IPS-11a (cell line): ENCODE results near the gene OTOG.

Experiments
- H3K4me3 ChIP-seq: one replicate; pipeline ENCODE4 v1.5.1; 2013; ENCODE audit warnings: low read depth, low read length, control low read depth

OTOG gene, protein sequence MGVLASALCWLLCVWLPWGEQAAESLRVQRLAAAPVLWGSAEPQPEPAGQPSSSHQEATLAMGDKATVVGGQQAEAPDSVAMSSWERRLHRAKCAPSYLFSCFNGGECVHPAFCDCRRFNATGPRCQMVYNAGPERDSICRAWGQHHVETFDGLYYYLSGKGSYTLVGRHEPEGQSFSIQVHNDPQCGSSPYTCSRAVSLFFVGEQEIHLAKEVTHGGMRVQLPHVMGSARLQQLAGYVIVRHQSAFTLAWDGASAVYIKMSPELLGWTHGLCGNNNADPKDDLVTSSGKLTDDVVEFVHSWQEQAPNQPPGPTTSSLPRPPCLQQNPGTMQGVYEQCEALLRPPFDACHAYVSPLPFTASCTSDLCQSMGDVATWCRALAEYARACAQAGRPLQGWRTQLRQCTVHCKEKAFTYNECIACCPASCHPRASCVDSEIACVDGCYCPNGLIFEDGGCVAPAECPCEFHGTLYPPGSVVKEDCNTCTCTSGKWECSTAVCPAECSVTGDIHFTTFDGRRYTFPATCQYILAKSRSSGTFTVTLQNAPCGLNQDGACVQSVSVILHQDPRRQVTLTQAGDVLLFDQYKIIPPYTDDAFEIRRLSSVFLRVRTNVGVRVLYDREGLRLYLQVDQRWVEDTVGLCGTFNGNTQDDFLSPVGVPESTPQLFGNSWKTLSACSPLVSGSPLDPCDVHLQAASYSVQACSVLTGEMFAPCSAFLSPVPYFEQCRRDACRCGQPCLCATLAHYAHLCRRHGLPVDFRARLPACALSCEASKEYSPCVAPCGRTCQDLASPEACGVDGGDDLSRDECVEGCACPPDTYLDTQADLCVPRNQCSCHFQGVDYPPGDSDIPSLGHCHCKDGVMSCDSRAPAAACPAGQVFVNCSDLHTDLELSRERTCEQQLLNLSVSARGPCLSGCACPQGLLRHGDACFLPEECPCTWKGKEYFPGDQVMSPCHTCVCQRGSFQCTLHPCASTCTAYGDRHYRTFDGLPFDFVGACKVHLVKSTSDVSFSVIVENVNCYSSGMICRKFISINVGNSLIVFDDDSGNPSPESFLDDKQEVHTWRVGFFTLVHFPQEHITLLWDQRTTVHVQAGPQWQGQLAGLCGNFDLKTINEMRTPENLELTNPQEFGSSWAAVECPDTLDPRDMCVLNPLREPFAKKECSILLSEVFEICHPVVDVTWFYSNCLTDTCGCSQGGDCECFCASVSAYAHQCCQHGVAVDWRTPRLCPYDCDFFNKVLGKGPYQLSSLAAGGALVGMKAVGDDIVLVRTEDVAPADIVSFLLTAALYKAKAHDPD (N-terminal part only)

DNA sequence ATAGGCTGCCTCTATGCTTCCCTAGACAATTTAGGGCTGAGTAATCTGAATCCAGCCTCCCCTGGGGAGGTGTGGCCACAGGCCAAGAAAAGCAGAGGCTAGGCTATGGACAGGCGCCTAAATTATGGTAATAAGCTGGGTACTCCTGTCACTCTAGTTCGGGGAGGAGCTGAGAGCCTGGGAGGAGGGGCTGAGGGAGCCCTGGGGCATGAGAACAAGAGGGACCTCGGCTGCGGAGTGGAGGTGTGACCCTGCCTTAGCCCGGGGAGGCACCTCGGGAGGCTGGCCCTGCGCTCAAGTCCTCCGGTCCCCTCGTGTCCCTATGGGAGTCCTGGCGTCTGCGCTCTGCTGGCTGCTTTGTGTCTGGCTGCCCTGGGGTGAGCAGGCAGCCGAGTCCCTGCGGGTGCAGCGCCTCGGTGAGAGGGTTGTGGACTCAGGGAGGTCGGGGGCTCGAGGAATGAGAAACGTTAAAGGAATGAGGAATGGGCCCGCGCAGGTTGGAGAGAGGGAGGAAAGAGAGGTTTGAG, at the start of gene OTOG:
Gene OTOG (plus strand): TSS at position 209 of the 527 bp plus-strand sequence. CDS start 114 bp downstream, at position 323.
- H3K4me3 ChIP-seq = no peak within 1 kb of the TSS

DNA sequence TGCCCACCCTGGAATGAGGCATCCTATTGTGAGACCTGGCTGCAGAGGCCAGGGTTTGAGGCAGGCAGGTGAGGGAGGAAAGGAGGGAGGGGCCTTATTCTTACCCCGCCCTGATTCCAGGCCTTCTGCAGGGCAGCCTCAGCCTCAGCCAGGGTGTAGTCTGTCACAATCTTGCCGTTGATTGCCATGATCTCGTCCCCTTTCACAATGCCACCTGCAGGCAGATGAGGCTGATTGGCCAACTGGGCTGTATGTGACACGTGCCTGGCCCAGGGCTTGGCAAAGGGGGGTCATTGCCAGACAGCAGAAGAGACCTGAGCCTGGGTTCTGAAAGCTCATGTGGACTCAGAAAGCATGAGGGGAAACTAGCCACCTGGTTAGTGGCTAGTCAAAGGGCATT, 49.0 kb upstream of the OTOG start:
- no peak overlapping the region for H3K4me3 ChIP-seq

DNA sequence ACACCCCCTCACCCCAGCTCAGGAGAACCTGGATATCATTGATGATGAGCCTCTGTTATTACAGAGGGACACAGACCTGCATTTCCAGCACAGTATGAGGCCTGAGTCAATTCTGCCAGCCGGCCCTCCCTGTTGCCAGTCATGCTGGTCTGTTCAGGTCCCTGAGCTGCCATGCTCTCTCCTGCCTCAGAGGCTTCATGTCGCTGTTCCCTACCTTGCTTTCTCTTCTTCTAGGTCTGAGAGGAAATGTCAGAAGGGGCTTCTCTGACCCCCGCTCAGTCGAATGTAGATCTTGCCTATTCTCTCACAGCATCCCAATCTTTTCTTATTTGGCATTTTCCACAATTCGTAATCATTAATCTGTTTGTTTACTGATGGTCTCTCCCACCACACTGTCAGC, 48.6 kb upstream of the OTOG start:
- no peak overlapping the region for H3K4me3 ChIP-seq

DNA sequence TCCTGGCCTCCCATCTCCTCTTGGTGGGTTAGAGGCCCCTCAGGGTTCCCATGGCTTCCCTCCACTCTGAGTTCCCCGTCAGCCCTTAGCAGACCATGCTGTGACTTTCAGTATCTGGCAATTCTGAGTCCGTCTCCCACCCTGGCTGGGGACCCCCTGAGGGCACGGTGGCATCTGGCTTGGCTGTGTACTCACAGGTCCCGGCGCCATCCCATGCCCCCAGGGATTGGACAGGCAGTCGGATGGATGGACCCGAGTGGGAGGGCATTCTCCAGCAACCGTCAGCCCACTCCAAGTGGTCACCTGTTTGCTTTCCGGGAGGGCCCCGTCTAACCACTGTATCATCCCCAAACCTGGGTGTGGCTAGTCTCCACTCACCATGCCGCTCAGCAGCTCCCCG, 46.4 kb upstream of the OTOG start:
- H3K4me3 ChIP-seq = no peak overlapping the region

DNA sequence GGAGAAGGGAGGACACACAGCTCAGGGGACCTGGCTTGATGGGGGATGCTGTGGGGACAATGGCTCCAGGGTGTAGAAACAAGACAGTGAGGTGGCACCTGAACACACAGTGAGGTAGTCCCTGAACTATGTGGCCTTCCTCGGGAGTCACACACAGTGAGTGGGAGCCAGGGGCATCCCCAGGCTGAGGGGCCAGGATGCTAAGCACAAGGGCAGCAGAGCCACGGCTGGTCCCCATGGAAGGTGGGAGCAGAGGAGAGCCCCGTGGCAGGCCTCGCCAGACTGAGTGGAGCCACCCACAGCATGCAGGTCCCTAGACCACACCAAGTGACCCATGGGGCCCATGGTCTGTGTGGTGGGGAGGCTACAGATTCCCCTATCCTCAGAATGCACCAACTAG, 44.4 kb upstream of the OTOG start:
- H3K4me3 ChIP-seq = no peak overlapping the region

DNA sequence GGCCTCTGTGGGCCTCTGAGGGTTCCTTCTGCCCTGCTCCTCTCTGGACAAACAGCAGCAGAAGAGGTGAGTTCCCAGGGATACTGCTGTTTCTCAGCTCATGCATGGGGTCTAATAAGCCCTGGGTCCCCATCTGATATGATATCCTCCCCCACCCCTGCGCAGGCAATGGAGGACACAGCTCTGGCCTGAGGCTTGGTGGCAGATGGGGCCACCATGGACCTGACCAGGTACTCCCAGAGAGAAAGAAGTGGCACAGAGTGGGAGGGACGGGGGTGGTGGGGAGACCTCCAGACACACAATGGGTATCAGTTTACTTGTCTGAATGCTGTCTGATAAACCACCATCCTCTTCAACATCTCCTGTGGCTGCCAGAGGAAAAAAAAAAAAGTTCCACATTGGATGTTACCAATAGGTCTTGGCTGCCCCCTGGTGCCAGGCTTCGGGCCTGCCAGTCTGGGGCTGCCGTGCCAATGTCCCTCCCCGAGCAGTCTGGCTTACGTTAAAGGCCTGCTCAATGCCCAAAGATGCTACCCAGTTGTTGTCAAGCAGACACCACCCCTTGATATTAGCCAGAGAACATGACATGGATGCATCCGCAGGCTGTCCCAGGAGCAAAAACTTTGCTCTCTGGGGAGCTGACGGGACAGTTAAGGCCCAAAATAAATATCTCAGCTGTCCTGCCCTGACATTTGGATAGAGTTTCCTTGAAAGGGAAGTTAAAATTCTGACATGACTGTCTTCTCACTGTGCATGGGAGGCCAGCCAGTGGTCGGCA, 42.5 kb upstream of the OTOG start:
- H3K4me3 ChIP-seq = no peak overlapping the region

DNA sequence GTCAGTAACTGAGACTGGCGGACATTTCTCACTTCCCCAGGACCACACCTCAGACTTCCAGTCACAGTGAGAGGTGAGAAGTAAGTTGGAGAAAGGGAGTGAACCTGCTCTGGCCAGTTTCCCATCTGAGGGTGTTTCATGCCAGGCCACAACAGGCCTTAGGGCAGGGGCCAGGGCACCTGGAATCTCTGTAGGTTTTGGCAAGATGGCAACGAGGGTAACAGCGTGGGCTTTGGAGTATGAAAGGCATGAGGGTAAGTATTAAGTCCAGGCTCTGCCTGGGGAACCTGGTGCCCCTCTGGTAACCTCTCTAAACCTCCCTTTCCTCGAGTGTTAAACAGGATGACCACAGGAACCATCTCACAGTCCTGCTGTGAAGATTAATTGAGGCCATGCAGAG, 41.9 kb upstream of the OTOG start:
- no peak overlapping the region for H3K4me3 ChIP-seq

DNA sequence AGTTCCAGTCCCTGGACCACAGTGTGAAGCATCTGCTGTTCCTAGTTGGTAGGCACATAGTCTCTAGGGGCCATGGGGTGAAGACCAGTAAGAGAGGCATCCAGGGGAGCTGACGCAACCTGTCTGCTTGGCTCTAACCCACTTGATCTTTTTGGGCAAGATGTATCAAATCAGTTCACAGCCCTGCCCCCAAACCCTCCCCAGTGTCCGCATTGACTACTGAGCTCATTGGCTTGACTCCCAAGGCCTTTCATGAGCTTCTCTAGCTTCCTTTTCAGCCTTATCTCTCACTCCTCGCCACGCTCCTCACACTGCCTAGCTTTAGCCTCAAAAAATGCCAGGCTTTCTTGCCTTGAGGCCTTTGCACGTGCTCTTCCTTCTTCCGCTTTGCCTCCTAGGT, 40.7 kb upstream of the OTOG start:
- no peak overlapping the region for H3K4me3 ChIP-seq

DNA sequence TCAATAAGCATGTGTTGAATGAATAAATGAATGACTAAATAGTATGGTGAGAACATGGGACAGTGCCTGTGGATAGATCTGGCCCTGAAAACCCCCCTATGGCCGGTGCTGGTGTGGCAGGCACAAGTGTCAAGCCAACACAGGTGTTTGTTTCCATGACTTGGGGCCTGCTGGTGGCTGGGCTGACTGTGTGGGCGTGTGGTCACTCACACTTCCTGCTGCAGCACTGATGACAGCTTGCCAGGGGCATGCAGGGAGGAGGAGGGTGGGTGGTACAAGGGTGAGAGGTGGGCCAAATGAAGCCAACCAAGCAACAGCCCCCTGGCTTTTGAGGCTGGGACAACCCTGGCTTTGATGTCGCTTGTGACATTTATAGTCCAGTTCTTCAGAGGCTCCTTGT, 40.1 kb upstream of the OTOG start:
- H3K4me3 ChIP-seq = no peak overlapping the region

DNA sequence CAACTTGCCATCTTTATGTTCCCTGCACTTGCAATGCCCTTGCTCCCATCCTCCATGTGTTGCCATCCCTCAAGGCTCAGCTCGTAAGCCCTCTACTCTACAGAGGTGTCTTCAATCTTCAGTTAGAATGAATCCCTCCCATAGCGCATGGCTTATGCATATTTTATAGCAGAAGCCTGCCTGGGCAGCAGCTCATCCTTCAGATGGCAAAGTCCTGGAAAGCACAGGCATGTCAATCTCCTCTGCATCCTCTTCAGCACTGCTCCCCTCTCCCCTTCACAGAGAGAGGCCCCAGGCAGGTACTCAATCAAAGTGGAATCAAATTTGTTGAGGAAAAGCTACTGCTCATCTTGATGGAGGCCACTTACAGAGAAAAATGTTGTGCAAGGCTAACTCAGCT, 39.3 kb upstream of the OTOG start:
- no peak overlapping the region for H3K4me3 ChIP-seq

DNA sequence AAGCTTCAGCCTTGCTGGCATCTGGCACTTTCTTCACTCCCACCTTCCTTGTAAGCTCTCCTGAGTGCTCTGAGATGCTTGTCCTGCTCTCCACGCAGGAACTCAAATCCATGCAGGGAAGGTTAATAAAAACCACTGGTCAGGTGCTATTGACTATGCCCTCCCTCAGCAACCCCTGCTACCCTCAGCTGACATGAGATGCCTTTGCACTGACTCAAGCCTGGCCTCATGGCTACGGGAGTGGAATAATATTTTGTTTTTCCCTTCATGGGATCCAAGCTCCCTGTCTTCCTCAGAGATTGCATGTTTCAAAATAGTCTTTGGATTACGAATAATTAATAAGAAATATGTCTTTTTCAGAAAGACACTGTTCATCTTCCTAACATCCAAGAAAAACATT, 38.8 kb upstream of the OTOG start:
- no peak overlapping the region for H3K4me3 ChIP-seq

DNA sequence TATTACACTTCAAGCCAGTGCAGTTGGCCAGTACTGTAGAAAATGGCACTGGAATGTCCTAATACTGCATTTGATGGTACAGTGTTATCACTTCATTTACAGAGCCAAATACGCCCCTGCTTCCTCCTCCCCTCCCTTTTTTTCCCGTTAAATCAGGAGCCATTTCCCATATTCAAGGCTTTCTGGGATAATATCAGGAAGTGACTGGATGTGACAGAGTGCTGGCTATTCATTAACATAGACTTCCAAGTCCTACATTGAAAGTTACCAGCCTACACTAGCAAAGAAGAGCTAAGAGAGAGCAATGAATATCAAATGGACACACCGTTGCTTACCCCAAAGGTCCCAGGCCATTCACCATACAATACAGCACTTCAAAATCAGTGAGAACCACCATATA, 38.3 kb upstream of the OTOG start:
- H3K4me3 ChIP-seq = no peak overlapping the region

DNA sequence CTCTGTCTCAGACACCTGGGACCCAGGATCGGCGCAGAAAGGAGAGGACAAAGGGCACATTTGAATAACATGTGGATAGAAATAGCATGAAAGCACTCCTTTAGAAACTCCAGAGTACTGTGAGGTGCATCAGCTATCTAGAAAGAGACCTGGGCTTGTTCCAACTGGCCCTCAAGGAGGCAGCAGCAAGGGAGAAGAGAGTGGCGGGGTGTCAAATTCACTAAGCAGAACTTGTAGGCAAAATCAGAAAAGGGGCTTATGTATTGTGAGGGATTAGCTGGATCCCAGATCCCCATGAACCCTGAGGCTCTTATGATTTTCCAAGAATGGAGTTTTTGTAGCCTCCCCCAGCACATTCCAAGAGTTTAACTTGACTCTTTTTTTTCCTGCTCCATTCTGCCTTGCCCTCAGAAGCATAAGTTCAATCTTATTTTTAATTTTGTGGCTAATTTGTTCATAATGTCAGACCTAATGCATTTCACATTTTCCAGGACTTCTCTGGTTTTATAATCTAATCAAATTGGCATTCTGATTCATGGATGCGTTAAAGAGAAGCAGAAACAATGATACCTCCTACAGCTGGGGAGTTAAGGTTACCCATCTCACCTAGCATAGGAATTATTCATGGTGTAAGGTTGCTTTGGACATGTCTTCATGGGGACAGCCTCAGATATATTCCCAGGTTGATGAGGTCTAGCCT, 36.4 kb upstream of the OTOG start:
- no peak overlapping the region for H3K4me3 ChIP-seq

DNA sequence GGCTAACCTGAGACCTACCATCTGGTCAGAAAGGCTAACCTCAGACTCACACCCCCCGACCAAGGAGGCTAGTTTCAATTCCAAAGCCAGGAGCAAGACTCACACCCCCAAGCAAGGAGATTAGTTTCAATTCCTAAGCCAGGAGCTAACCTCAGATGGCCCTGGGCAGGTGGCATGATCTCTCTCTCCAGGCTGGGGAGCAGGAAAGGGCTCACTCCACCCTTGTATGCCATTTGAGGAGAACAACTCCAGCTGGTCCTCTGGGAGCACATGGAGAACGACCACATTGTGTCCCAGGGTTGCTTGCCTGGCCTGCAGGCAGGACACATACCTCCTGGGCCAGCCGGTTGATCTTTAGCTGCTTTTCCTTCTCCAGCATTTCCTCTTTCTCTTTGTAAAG, 35.5 kb upstream of the OTOG start:
- no peak overlapping the region for H3K4me3 ChIP-seq

DNA sequence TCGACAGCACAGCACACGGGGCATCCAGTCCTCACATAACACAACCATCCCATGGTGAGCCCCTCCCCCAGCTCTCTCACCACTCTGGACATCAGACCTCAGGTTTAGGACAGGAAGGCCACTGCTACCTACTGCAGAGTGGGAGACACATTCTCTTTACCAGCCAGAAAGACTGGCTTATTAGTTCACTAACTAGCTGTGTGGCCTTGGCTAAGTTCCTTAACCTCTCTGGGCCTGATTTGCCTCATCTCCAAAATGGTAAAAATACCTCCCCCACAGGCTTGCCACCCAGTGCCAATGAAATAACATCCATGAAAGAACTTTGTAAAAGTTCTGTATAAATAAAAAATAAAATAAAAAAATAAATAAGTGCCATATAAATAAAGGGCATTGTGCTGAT, 35.0 kb upstream of the OTOG start:
- no peak overlapping the region for H3K4me3 ChIP-seq

DNA sequence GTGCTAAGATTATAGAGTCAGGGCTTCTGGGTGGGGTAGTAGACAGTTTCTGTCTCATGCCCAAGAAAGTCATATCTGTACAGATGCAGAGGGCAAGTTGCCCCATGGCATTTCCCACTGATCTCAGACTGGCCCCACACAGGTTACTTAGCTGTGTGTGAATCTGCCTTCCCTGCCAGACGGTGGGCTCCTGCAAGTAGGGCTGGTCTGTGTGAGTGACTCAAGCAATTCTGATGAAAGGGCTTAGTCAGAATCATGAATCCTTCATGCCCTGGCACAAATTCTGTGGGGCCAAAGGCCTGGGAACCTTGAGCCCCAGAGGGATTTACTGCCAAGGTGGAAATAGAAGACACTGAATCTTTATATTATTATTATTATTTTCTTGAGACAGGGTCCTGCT, 33.2 kb upstream of the OTOG start:
- no peak overlapping the region for H3K4me3 ChIP-seq

DNA sequence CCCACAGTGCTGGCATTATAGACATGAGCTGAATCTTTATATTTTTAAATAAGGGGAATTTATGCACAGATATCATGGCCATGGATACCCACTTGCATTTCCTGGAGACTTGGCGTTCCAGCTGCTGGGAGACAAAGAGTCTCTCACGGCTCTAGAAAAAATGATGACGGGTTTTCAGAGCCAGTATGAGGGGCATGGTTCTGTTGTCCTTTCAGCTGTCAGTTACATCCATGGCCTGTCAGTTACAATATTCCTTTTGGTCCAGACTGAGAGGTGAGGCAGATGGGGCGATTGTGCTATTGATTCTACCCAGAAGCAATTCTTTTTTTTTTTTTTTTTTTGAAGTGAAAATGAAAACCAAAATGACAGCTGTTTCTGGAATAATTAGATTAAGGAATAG, 32.6 kb upstream of the OTOG start:
- H3K4me3 ChIP-seq = no peak overlapping the region

DNA sequence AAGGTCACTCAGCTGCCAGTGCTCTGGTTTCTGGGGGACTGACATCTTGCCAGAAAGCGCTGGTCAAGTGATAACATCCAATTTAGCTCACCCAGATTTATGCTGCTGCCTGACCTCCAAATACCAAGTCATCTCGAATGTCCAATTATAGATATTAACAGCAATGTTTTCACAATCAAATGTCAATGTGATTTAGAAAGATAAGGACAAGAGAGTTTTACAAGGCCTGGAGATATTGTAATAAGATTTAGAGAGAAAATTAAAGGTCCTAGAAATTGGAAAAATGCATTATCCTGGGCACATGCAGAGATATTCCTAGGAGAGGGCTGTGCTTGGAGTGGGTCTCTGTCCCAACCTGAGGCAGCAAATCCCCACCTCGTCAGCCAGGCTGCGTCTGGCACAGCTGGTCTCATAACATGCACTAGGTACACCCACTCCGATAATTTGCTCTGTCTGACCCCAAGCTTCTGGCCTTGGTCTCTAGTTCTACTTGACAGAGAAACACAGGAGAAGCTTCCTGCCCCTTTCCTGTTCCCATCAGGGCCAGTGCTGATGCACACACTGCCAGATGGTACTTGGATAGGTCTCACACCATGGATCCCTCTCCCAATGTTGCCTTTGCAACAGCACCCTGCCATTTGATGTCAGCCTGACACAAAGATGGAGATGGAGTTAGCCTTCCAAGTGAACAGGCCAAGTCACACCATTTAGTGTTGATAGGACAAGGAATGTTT, 31.4 kb upstream of the OTOG start:
- no peak overlapping the region for H3K4me3 ChIP-seq

DNA sequence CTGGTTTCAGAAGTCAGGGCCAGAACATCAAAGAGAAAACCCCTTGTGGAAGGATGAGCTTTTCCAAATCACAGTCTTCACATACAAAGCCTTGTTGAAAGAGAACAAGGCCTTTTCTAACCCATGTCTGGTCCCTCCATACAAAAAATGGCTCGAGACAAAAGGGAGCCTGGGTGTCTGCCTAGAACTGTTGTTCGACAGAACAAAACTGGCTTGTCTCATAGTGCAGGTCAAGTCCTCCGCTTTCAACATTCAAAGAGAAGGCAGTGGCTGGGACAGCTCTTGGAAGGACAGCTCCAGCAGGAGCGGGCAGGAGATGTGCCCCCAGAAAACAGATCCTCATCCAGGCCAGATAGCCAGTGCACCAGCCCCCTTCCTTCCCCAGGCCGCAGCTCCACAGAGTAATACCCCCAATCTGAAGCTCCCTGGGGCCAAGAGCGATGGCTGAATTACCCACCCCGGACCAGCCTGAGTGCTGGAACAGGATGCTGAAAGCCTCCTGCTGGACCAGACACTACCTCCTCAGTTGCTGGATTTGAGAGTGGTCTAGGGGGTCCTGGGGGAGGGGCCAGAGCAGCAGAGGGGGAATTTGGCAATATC, 30.4 kb upstream of the OTOG start:
- H3K4me3 ChIP-seq = no peak overlapping the region
